ENCODE data around the gene ZSCAN22. TPM values are rescaled to one million over a fixed set of nuclear protein-coding genes. Genes with fewer than 3 reads are reported as not detected.

ZSCAN22 gene
- total and polyA plus RNA-seq, 2 of the 13 experiments (the other 11 are each of a cell fraction or from before 2014, with no cell fraction given), result 2.5 to 3.5 TPM

GRCh38 chr19:58335630-58336029 lies 8.8 kb downstream of the ZSCAN22 start:
- 100% methylated on average over 2 of the region's 3 CpGs for WGBS (ENCODE audit: low lambda C conversion rate)
- no TSS peak for BruUV-seq (replicated peaks)
- in situ Hi-C loops (cut with HindIII; ENCODE audit: extremely low pct_ligation_motif_present, low pct_unique_long_range_greater_than_20kb) (no loop called here), intact Hi-C loops (cut with micrococcal nuclease; ENCODE audit: unreplicated experiment) (no loop called here)
- Histone ChIP-seq H3K4me1 (ENCODE audit: insufficient read depth, low read length) (0 out of 2 replicates have a peak, but pooled peaks cover under 1% of the 10 kb centered on the region), H3K4me3 (replicated peaks in 1 of 3; ENCODE audit: insufficient read depth in 1 of 3, low read depth in 2 of 3, low read length in 3 of 3) (no peak overlapping the region), H3K4me2 (ENCODE audit: low read depth, low read length) (no peak overlapping the region), H3K79me2 (ENCODE audit: insufficient read depth, low read length) (no peaks in the 10 kb centered on the region), H3K36me3 (replicated peaks in 1 of 2; ENCODE audit: control insufficient read depth in 1 of 2, insufficient read depth in 2 of 2, low read length in 2 of 2) (peaks cover 14 to 38% of the 10 kb centered on the region in 2 experiments; a peak in 4 of 5 replicates), H3K27ac (ENCODE audit: extremely low read length, insufficient read depth, low read length) (no peak overlapping the region), H4K20me1 (ENCODE audit: insufficient read depth, low read length) (no peaks in the 10 kb centered on the region), H3K27me3 (ENCODE audit: control insufficient read depth in 1 of 2, insufficient read depth in 2 of 2, low read length in 2 of 2) (no peaks in the 10 kb centered on the region), H3K9me3 (ENCODE audit: low read length) (no peaks in the 10 kb centered on the region), H3K9ac (ENCODE audit: insufficient read depth, low read depth, low read length) (no peak overlapping the region), H2AFZ (ENCODE audit: low read length) (no peak overlapping the region)
- POLR2A ChIA-PET, result no interaction called here
- DNase-seq (ENCODE audit: low spot score) (no peak), ATAC-seq (no peak), FAIRE-seq (no peak)
- CTCF ChIA-PET (ENCODE audit: low intra/inter-chr PET ratio, low total read pairs), result no interaction called here
- TF ChIP-seq RFXAP (CRISPR knock-in tag; IDR thresholded peaks at IDR 0.05; ENCODE audit: borderline replicate concordance) (no peak), XBP1 (CRISPR knock-in tag; IDR thresholded peaks at IDR 0.05) (no peak), MLLT10 (CRISPR knock-in tag; IDR thresholded peaks at IDR 0.05) (no peak), MED13 (CRISPR knock-in tag; IDR thresholded peaks at IDR 0.05) (no peak), ETV6 (CRISPR knock-in tag; conservative IDR thresholded peaks at IDR 0.05) (no peak), NR2F6 (IDR thresholded peaks at IDR 0.05) (no peak), NR2F6 (CRISPR knock-in tag; IDR thresholded peaks at IDR 0.05) (no peak), MYNN (CRISPR knock-in tag; IDR thresholded peaks at IDR 0.05; ENCODE audit: low read depth) (no peak), ZMYM2 (CRISPR knock-in tag; IDR thresholded peaks at IDR 0.05) (no peak)

GRCh38 chr19:58336216-58336615 lies 9.4 kb downstream of the ZSCAN22 start:
- Histone ChIP-seq H3K27me3 (ENCODE audit: control insufficient read depth in 1 of 2, insufficient read depth in 2 of 2, low read length in 2 of 2) (no peaks in the 10 kb centered on the region), H3K79me2 (ENCODE audit: insufficient read depth, low read length) (no peaks in the 10 kb centered on the region), H3K9me3 (ENCODE audit: low read length) (no peaks in the 10 kb centered on the region), H4K20me1 (ENCODE audit: insufficient read depth, low read length) (no peaks in the 10 kb centered on the region), H3K9ac (ENCODE audit: insufficient read depth, low read depth, low read length) (no peak overlapping the region), H3K4me1 (ENCODE audit: insufficient read depth, low read length) (no peaks in the 10 kb centered on the region), H3K27ac (ENCODE audit: extremely low read length, insufficient read depth, low read length) (no peak overlapping the region), H3K36me3 (replicated peaks in 1 of 2; ENCODE audit: control insufficient read depth in 1 of 2, insufficient read depth in 2 of 2, low read length in 2 of 2) (peaks cover 14 to 38% of the 10 kb centered on the region in 2 experiments; a peak in 4 of 5 replicates), H2AFZ (ENCODE audit: low read length) (no peak overlapping the region), H3K4me3 (replicated peaks in 1 of 3; ENCODE audit: insufficient read depth in 1 of 3, low read depth in 2 of 3, low read length in 3 of 3) (no peak overlapping the region), H3K4me2 (ENCODE audit: low read depth, low read length) (no peak overlapping the region)
- intact Hi-C loops (cut with micrococcal nuclease; ENCODE audit: unreplicated experiment), result no loop called here
- DNase-seq (ENCODE audit: low spot score) (no peak), FAIRE-seq (no peak), ATAC-seq (no peak)
- ChIA-PET POLR2A (no interaction called here), CTCF (ENCODE audit: low intra/inter-chr PET ratio, low total read pairs) (no interaction called here)
- no peak for TF ChIP-seq ZMYM2 (CRISPR knock-in tag; IDR thresholded peaks at IDR 0.05)
- TF ChIP-seq ZNF703 (CRISPR knock-in tag; IDR thresholded peaks at IDR 0.05; ENCODE audit: borderline replicate concordance), result no peak
- TF ChIP-seq ZUFSP (CRISPR knock-in tag; IDR thresholded peaks at IDR 0.05; ENCODE audit: borderline replicate concordance), result no peak
- no peak for TF ChIP-seq YEATS4 (CRISPR knock-in tag; IDR thresholded peaks at IDR 0.05; ENCODE audit: borderline replicate concordance)
- TF ChIP-seq SIX1 (CRISPR knock-in tag; IDR thresholded peaks at IDR 0.05; ENCODE audit: borderline replicate concordance), result no peak
- TF ChIP-seq DNMT3B (CRISPR knock-in tag; conservative IDR thresholded peaks at IDR 0.05), result no peak
- TF ChIP-seq ZNF749 (CRISPR knock-in tag; IDR thresholded peaks at IDR 0.05; ENCODE audit: borderline replicate concordance), result no peak
- no peak for TF ChIP-seq PHF21A (CRISPR knock-in tag; IDR thresholded peaks at IDR 0.05)
- no peak for TF ChIP-seq ZNF780A (CRISPR knock-in tag; IDR thresholded peaks at IDR 0.05)
- TF ChIP-seq, protein P1, sequence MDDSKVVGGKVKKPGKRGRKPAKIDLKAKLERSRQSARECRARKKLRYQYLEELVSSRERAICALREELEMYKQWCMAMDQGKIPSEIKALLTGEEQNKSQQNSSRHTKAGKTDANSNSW (CRISPR knock-in tag; IDR thresholded peaks at IDR 0.05; ENCODE audit: borderline replicate concordance), result no peak
- TF ChIP-seq ZSCAN9 (CRISPR knock-in tag; IDR thresholded peaks at IDR 0.05; ENCODE audit: borderline replicate concordance), result no peak
- no peak for TF ChIP-seq ZNF773 (CRISPR knock-in tag; IDR thresholded peaks at IDR 0.05; ENCODE audit: borderline replicate concordance)
- in situ Hi-C loops (cut with HindIII; ENCODE audit: extremely low pct_ligation_motif_present, low pct_unique_long_range_greater_than_20kb), result no loop called here
- WGBS (ENCODE audit: low lambda C conversion rate), result 100% methylated on average over 1 of the region's 1 CpG
- no TSS peak for BruUV-seq (replicated peaks)
